ENCODE results near the gene PRADC1.

Gene PRADC1

DNA sequence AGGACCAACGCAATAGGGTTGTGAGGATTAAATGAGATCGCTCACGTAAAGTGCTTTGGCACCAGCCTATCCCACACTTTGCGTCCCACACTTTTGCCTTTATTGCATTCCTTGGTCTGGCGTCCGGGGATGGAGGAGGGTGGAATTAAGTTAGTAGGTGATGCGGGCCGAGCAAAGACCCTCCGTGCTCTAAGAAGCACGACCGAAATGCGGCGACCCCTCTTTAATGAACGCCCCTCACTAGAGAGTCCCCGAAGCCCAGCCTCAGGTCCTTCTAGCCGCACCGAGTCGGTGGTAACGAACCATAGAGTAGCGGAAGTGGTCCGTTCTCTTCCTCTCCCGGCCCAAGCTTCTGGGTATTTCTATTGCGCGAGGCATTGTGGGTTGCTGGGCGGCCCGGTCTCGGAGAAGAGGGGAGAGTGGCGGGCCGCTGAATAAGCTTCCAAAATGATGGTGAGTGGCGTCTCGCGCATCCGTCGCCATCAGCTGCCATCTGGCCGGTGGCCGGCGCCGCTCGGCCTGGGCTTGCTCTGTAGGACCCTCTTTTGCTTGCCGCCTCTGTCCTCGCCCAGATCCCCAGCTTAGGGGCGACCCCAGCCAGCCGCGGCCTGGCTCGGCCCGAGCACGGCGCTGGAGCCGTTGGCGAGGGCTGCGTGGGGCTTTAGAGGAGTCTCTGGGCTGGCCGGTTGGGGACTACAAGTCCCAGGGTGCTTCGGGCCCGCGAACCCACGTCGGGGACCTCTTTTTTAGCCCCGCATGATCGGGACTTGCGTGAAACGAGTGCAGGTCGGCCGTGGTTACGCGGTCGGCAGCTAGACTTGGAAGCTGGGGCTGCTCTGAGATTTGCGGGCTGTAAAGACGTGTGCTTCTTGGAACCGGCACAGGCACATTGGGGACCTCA is 1.1 kb upstream of the PRADC1 start, which contains the start of gene CCT7:
TSS of gene CCT7 (plus strand) at position 377 of the 901 bp plus-strand sequence. CDS start at position 448, 71 bp downstream.
- peak; percentile 63 for DNase-seq

DNA sequence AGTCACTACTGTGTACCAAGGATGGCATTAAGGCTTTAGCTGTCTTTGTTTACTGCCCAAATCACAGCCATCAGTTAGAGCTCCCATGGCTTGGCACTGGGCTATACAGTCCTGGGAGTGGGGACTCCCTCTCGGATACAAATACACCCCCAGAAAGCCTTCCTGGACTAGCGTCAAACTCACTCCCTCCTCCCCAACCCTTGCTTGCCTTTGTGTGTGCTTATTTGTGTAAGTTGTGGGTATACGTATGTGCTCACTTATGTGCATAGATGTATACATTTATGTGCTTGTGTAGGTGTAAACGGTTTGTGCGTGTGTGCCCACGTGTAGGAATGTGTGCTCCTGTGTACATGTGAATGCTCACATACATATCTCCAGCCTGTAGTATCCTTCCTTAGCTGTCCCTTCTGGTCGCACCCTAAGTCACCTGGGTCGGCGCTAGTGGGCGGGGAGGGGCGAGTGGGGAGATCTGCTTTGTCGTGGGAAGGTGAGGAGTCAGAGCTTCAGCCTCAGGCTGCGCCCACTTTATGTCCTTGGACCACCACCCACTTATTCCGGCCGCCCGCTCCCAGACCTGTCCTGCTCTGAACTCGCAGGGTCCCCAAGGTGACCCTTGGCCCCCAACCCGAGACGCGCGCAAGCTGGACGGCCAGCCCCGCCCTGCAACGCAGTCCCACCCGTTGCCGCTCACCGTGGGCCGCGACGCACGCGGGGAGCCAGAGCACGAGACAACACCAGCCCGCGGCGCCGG is 461 bp downstream of the PRADC1 start:
- no peak for DNase-seq

DNA sequence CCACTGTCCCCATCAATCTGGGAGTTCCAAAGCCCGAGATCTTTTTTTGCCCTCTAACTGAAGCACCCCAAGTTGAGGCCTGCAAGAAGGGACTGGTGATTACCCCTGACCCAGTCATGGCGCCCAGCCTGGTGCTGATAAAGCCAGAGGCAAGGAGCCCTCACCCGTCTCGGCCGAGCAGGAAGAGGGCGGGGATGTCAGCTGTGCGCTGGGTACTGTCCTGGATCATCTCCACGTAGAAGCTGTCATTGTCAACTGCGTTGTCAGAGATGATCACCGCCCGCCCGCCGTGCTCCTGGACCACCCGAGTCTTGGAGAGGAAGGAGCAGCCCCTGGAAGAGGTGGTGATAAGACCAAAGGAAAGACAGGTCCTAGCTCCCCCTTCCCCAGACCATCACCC is 4.4 kb downstream of the PRADC1 start:
- DNase-seq = no peak

DNA sequence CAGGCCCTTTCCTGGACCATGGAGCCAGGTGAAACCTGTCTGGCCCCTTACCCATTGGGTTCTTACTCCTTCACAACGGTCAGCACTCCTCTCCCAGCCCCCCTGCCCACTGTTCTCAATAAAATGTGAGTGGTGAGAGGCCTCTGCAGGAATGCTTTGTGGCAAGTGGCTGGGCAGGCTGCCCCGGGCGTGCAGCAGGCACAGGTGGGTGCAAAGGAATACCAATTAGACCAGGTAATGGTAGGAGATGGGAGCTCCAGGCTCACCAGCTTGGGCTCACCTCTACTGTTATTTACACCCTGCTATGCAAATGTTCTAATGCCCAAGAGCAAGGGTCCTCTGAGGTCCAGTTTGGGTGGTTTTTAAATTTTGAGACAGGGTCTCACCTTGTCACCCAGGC is 6.0 kb downstream of the PRADC1 start:
- no peak for DNase-seq

DNA sequence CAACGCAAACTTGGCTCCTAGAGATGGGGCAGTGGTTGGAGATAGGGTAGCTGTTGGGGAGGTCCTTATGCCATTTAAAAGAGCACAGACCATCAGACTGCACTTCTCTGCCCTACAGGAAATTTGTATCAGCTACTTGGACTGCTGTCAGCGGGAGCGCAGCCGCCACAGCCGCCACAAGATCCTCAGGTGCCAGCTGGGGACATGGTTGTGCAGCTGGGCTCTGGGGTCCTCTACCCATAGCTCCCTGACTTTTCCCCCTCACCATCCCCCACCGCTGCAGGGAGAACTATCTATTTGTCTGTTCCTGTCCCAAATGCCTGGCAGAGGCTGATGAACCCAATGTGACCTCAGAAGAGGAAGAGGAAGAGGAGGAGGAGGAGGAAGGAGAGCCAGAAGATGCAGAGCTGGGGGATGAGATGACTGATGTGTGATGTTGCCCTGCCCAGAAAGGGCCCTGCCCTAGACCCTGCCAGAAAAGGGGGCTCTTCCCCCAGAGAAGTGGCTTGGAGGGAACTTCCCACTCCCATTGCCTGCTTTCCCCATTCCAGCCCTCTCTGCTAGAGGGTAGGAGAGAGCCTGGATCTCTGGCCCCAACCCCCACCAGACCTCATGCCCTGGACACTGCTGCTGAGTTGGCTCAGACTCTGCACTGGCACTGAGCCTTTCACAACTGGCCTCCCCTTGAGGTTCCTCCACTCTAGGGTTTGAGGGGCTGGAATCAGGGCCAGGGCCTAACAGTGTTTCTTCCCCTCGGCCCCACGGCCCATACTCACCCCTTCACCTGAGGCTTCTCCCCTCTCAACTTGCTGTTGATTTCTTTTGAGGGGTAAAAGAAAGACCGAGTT is 7.3 kb downstream of the PRADC1 start:
- no peak for DNase-seq

DNA sequence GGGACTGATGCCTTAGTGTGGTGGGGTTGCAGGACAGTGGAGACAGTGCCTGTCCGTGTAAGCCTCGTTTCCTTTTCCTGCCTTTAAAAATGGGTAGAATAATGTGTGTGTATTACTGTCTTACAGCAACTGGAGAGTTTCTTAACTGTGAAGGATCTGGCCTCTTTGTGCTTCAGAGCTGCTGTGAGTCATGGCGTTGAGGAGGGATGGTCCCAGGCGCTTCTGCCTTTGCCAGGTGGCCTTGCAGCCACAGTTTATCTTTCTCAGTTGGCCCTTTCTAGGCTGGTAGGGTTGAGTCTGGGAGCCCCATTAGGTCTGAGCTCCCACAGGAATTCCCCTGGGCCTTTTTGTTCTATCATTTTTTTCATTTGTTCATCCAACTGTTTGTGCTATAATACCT is 9.2 kb downstream of the PRADC1 start:
- DNase-seq = no peak

DNA sequence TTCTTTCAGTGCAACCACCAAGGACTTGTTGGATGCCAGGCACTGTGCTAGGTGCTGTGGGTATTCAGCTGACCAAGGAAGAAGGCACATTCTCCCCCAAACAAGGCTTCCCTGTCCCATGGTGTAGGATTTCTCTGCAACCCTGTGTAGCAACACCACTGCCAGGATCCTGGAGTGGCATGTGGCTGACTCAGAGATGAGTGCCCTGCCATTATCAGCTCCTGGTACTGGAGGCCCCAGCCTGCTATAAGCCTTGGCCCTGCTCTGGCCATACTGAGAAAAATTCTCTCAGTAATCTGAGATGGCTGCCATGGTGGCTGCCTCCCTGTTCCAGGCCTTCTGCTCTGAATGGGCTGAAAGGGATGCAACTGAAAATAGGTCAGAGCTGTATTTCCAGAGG is 14.7 kb downstream of the PRADC1 start:
- no peak for DNase-seq

DNA sequence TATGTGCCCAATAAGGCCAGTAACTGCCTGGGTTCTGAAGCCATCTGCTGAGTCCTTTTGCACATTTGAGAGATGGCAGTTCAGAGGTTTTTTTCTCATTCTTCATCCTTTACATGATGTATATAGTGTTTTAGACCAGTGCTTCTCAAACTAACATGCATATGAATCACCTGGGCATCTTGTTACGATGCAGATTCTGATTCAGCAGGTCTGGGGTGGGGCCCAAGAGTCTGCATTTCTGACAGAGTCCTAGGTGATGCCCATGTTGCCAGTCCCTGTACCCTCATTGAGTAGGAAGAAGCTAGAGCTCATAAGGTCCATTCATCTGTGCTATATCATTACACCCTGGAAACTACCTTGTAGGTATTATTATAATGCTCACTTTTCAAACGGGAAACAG is 15.2 kb downstream of the PRADC1 start:
- no peak for DNase-seq

DNA sequence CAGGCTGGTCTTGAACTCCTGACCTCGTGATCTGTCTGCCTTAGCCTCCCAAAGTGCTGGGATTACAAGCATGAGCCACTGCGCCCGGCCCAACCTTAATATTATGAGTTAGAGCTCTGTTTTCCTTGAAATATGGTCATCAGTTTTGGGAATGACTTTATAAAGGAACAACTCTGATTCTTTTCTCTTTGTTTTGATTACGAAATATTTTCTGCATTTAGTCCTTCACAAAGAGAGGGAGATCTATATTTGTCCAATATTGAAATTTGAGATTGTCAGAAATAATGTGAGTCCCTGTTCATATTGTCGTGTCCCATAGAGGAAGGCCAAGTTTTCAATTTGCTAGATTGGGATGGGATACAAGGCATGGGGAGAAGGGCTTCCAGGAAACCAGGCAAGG is 15.9 kb downstream of the PRADC1 start:
- DNase-seq = no peak

DNA sequence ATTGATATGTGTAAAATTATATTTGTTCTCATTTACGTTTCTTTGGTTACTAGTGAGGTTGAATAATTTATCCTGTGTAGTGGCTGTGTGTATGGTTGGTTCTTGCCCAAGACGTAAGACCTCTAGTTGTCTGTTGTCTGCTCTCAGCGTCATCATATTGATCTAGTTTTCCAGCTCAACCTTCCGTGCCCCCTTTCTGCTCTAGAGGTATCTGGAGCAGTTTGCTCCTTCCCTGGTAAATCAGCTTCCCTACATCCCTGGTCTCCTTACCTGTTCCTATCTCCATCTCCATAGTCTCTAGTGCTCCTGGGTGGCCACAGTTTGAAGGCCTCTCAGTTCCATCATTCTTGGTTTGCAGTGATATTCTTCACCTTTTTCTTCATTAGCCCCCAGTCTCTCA is 17.8 kb downstream of the PRADC1 start:
- no peak for DNase-seq

DNA sequence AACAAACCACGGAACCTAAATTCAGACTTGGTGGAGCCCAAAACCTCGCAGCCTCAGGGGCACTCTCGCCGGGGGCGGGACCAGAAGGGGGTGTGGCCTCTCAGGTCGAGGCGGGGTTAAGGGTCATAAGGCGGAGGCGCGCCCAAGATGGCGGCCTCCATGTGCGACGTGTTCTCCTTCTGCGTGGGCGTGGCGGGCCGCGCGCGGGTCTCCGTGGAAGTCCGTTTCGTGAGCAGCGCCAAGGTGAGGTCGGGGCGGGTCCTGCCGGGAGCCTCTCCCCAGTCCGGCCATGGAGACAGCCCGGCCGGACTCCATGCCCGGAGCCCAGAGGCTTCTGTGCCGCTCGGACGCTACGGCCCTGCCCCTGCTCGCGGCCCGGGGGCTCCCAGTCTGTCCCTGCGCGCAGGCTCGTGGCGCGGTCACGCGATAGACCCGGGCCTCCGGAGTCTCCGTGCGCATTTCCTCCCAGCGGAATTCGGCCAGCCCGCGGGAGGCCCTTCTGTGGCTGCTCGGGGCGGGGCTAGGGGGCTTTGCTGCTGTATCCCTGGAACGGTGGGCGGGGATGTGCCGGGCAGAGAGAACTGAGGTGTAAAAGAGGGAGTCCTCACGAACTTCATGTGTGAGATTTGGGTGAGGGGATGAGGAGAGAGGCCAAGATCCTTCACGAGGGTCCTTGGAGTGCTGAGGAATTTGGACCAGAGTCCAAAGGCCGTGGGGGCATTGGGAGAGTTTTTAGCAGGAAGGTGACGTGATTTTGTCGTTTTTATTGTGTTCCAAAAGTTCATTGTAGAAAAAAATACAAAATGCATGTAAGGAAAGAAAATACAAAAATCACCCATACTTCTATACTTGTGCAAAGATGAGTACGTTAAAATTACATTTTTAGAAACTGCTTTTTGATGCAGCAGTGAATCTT is 18.7 kb downstream of the PRADC1 start, which contains the start of gene SMYD5:
TSS of gene SMYD5 (plus strand) at position 126 of the 916 bp plus-strand sequence. CDS start at position 148, 22 bp downstream.
- DNase-seq = peak; percentile 77

DNA sequence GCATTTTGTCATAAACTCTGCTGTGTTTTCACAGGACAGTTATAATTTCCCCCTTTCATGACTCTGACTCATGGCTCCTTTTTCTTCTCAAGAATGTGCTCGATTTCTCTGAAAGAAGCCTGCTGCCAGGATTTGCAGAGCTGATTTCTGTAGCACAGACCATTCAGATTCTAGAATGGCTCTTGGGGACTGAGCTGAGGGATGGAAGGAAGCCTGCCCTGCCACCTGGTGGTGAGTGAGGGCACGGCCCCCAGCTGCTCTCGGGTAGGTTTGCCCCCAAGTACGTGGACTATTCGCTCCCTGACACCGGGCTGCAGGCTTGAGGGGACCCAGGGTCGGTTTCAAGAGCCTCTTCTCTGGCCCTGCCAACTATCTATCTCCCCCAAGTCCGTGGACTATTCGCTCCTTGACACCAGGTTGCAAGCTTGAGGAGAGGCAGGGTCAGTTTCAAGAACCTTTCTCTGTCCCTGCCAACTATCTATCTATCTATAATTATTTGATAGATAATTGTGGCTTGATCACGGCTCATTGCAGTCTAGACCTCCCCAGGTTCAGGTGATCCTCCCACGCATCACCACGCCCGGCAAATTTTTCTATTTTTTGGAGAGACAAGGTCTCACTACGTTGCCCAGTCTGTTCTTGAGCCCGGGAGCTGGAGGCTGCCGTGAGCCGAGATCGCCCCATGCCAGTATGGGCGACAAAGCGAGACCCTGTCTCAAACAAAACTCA is 20.4 kb downstream of the PRADC1 start:
- DNase-seq = peak; percentile 51

DNA sequence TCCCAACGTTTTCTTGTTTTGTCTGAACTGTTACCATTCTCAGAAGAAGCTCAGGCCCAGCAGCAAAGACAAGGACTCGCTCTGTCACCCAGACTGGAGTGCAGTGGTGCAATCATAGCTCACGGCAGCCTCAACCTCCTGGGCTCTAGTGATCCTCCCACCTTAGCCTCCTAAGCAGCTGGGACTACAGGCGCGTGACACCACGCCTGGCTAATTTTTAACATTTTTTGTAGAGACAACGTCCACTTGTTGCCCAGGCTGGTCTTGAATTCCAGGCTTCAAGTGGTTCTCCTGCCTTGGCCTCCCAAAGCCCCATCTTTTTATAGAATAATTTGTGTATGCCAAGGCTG is 21.0 kb downstream of the PRADC1 start:
- no peak for DNase-seq

DNA sequence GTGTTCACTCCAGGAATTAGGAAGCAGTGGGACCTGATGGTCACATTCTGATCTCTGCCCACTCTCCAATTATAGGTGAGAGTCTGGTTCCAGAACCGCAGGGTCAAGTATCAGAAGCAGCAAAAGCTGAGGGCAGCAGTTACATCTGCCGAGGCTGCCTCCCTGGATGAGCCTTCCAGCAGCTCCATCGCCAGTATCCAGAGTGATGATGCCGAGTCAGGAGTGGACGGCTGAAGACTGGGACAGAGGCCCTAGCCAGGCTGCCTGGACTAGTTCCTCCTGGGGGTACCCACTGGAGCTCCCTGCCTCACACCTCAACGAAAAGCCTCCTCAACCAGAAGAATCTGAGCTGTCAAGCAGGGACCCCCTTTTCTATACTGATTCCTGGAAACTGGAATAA is 22.3 kb downstream of the PRADC1 start:
- no peak for DNase-seq

DNA sequence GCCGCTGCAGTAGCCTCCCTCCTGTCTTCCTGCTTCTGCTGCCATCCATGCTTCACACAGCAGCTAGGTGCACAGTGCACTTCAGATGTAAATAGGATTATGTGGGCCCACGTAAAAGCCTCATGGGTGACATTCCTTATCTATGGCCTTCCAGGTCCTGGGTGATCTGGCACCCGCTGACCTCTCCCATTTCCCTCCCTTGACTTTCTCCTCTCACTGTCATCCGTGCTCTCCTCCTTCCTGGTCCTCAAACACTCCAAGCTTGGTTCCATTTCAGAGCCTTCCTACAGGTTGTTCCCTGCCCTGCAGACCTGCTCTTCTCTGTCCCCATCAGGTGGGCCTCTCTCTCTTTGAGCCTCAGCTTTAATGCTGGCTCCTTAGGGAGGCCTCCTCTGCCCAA is 23.0 kb downstream of the PRADC1 start:
- no peak for DNase-seq

DNA sequence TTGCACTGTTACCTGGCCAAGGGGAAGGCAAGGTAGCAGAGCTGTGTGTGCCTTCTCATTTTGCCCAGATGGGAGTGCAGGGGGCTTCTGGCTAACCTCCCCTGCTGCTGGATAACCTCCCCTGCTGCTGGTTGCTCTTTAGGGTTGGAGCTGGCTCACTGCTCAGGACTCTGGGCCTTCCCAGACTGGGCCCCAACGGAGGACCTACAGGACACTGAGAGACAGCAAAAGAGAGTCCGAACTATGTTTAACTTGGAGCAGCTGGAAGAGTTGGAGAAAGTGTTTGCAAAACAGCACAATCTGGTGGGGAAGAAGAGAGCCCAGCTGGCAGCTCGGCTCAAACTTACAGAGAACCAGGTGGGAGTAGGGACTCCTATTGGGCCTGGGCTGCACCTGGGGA is 24.8 kb downstream of the PRADC1 start:
- DNase-seq = no peak

DNA sequence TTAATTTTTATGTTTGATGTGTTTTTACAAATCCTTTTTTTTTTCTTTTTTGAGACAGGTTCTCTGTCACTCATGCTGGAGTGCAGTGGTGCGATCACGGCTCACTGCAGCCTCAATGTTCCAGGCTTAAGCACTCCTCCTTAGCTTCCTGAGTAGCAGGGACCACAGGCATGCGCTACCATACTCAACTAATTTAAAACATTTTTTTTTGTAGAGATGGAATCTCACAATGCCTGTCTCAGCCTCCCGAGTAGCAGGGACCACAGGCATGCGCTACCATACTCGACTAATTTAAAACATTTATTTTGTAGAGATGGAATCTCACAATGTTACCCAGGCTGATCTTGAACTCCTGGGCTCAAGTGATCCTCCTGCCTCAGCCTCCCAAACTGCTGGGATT is 27.4 kb downstream of the PRADC1 start:
- DNase-seq = no peak

DNA sequence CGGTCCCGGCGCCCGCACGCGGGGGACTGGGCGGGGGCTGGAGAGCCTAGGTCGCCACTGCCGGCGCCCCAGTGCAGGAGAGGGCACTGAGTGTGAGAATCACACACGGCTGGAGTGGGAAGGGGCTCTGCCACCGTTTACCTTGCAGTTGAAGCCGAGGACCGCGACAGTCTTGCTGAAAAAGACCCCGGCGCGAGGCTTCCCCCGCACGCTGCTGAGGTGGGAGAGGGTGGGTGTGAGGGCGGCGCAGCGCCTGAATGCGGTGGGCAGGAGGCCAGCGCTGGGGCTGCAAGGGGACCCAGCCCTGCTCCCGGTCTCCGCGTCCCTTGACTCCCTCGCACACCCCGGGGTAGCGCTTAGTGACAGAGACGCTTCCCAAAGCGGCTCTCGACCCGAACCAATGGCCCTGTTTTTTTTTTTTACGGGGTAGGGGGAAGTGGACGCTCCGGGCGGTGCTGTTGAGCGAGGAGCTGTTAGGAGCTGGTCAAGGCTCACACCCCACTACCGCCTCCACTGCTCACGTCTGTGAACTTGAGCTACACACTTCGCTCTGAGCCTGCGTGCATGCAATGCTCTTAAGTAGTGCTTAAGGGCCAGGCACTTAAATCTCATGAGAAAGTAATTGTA is 29.9 kb downstream of the PRADC1 start:
- DNase-seq = no peak

DNA sequence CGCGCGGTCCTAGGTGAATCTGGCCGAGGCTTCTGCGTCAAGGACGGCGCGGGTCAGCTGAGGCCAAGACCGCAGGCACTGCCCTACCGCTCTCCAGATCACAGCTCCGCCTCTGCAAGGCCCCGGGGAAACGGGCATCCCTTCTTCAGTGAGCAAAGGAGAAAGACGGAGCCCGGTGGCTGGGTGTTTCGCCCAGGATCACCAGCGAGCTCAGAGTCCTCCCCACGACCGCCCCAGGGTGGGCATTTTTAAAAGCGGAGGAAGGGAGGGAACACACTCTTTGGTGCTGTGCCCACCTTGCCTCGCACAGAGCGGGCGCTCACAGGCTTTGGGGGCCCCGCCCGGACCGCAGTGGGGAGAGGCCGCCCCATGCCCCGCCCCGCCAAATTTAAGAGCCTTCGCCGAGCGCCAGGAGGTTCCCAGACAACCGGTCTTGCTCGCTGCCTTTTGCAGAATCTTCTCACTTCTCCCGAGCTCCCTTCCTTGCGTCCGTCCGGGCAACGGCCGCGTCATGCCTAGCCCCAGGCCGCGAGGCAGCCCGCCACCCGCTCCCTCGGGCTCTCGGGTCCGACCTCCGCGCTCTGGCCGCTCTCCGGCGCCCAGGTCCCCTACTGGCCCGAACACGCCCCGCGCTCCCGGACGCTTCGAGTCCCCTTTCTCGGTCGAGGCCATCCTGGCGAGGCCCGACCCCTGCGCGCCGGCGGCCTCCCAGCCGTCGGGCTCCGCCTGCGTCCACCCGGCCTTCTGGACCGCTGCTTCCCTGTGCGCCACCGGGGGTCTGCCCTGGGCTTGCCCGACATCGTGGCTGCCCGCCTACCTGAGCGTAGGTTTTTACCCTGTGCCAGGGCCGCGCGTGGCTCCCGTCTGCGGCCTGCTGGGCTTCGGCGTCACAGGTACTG is 30.6 kb downstream of the PRADC1 start, which contains the start of gene NOTO:
TSS of gene NOTO (plus strand) at position 419 of the 899 bp plus-strand sequence. CDS start at position 512, 93 bp downstream.
- DNase-seq = no peak
